Muscle of leg (tissue), 11 donors: Measurements from ENCODE around the gene MEI4. TPM values are rescaled to one million over a fixed set of nuclear protein-coding genes. Genes with fewer than 3 reads are reported as not detected.

Source experiments
- DNase-seq: peaks from one replicate; pipeline ENCODE4 v3.0.0; 2013
- H3K27ac ChIP-seq: one replicate; pipeline ENCODE4 v1.5.1; 2013; ENCODE audit warnings: mild to moderate bottlenecking, low read length, control low read depth
- H3K27me3 ChIP-seq: one replicate; pipeline ENCODE4 v1.6.1; 2013; ENCODE audit warnings: low read length; ENCODE audit not compliant: control insufficient read depth, insufficient read depth
- H3K36me3 ChIP-seq: one replicate; pipeline ENCODE4 v1.6.1; 2013; ENCODE audit warnings: low read length; ENCODE audit not compliant: control insufficient read depth, insufficient read depth
- H3K4me1 ChIP-seq: one replicate; pipeline ENCODE4 v1.6.1; 2013; ENCODE audit warnings: low read length; ENCODE audit not compliant: control insufficient read depth, insufficient read depth
- H3K4me3 ChIP-seq: one replicate; pipeline ENCODE4 v1.5.1; 2013; ENCODE audit warnings: low read length, control low read depth
- H3K9me3 ChIP-seq: replicated peaks from 2 replicates; pipeline ENCODE4 v1.6.1; 2013; ENCODE audit warnings: low read depth, low read length; ENCODE audit not compliant: control insufficient read depth
- WGBS: methylation state at CpG from one replicate; pipeline ENCODE4 v1.1.5; 2013; ENCODE audit warnings: missing lambda C conversion rate; ENCODE audit not compliant: insufficient coverage; 5-methylcytosine and 5-hydroxymethylcytosine counted together
- polyA plus RNA-seq, 8 donors: library from polyadenylated mRNA; unstranded; fragments of 120-200 nt; gene quantifications; one replicate each; pipeline versions ENCODE4 v1.2.1 to v1.2.3, GENCODE V29; 2013; ENCODE audit warnings: inconsistent platforms in 1 of 8, low replicate concordance in 1 of 8; ENCODE audit not compliant: insufficient read length in 8 of 8, insufficient read depth in 1 of 8
- total RNA-seq: library from RNA; stranded (reverse); fragments of 120-200 nt; gene quantifications from one replicate; pipeline ENCODE4 v1.2.4, GENCODE V29; 2013

Gene MEI4
- total and polyA plus RNA-seq, 9 donors, result under 0.01 to 0.08 (median 0.04) TPM; not detected in 2

DNA sequence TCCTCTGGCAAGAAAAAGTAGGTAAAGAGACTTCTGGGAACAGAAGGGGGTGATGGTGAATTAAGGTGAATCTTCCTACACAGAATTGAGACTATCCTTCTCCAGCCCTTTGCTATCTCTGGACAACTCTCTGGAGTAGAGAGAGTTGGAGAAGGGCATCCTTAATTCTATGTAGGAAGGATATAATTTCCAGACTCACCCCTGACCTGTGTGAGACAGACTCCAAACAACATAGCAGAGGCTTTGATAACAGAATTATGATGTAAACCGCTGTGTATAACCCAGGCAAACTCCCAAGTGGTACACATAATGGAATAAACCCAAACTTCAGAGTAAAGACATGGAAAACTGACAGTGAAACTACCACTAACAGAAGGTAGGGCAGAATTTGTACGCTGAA, 186.5 kb downstream of the MEI4 start:
- DNase-seq, result no peak
- H3K9me3 ChIP-seq, result no peaks in the 10 kb centered on the region
- WGBS, result no CpG with 5 or more reads among the region's 2 CpGs

DNA sequence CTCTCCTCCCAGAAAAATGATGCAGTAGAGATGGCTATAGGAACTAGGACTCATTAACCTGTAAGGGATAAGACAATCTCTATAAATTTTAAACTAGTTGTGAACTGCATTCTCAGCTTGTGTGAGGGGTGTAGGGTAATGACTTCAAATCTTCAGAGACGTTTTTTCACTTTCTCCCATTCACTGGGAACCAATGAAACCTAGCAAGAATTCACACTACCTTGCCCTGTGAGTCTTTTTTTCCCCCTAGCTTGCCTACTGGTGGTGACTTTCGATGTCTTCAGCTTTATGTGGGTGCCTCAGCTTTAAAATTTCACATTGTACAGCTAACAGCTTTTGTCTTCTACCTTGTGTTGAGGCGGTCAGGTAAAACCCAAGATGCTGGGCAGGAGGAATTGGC, 192.0 kb downstream of the MEI4 start:
- no peak overlapping the region for H3K27ac ChIP-seq
- no peak for DNase-seq
- peaks cover 2% of the 10 kb centered on the region for H3K9me3 ChIP-seq
- H3K4me3 ChIP-seq, result no peak overlapping the region
- H3K27me3 ChIP-seq, result no peaks in the 10 kb centered on the region
- 100% methylated on average over 1 of the region's 3 CpGs for WGBS
- no peaks in the 10 kb centered on the region for H3K4me1 ChIP-seq
- no peaks in the 10 kb centered on the region for H3K36me3 ChIP-seq

More for the DNA sequence above, 186.5 kb downstream of the MEI4 start:
- Histone ChIP-seq H3K27me3 (no peaks in the 10 kb centered on the region), H3K4me3 (no peak overlapping the region), H3K36me3 (no peaks in the 10 kb centered on the region), H3K4me1 (no peaks in the 10 kb centered on the region), H3K27ac (no peak overlapping the region)

DNA sequence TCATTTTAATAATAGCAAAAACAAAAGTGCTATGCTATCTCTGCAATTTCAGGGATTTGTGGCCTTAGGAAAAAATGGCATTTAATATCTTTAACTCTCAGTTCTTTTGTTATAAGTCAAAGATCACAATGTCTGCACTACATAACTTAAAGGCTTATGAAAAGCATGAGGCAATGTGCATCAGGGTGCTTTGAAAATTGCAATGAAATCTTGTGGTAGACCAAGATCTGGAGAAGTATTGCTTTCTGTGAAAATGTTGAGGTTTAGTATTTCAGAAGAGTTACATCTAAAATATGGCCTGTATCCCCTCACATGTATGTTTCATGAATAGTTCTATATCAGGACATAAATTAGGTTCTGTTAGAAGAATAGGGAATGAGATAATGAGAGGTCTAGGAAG, 200.6 kb downstream of the MEI4 start:
- no peaks in the 10 kb centered on the region for H3K36me3 ChIP-seq
- no peaks in the 10 kb centered on the region for H3K4me1 ChIP-seq
- no peak overlapping the region for H3K27ac ChIP-seq
- DNase-seq, result no peak
- no peaks in the 10 kb centered on the region for H3K27me3 ChIP-seq
- peaks cover 2% of the 10 kb centered on the region for H3K9me3 ChIP-seq
- no peak overlapping the region for H3K4me3 ChIP-seq

DNA sequence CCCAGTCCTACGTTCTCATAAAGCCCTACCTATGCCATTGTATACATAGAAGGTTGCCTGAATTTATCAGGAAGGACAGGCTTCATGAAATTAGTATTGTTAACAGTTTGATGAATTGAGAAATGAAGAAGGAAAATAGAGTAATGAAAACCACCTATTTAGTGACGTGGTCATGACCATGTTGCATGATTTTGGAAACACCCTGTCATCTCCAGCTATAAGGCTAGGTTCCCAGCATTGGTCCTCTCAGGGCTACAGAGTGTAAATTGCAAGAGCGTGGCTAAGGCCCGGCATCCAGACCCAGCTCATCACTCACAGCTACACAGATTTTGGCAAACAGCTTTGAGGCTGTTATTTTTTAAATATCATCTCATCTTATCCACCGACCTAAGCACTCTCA, 203.6 kb downstream of the MEI4 start:
- Histone ChIP-seq H3K4me1 (no peaks in the 10 kb centered on the region), H3K36me3 (no peaks in the 10 kb centered on the region), H3K27me3 (no peaks in the 10 kb centered on the region), H3K4me3 (no peak overlapping the region), H3K27ac (no peak overlapping the region), H3K9me3 (peaks cover 4% of the 10 kb centered on the region)
- no peak for DNase-seq
- 80% methylated on average over 1 of the region's 5 CpGs for WGBS

- no peak overlapping the region for H3K4me3 ChIP-seq
- no peaks in the 10 kb centered on the region for H3K36me3 ChIP-seq
- peaks cover 4% of the 10 kb centered on the region for H3K9me3 ChIP-seq
- H3K4me1 ChIP-seq, result no peaks in the 10 kb centered on the region
- no peak for DNase-seq
- no peaks in the 10 kb centered on the region for H3K27me3 ChIP-seq
- no peak overlapping the region for H3K27ac ChIP-seq
Measured at GRCh38 chr6:77857421-77857820, 204.6 kb downstream of the MEI4 start.

- no peaks in the 10 kb centered on the region for H3K27me3 ChIP-seq
- H3K9me3 ChIP-seq, result no peaks in the 10 kb centered on the region
- no peak overlapping the region for H3K27ac ChIP-seq
- H3K4me1 ChIP-seq, result no peaks in the 10 kb centered on the region
- DNase-seq, result no peak
- H3K4me3 ChIP-seq, result no peak overlapping the region
- H3K36me3 ChIP-seq, result no peaks in the 10 kb centered on the region
- WGBS, result no CpG with 5 or more reads among the region's 2 CpGs
Measured at GRCh38 chr6:77876300-77876699, 223.5 kb downstream of the MEI4 start.

DNA sequence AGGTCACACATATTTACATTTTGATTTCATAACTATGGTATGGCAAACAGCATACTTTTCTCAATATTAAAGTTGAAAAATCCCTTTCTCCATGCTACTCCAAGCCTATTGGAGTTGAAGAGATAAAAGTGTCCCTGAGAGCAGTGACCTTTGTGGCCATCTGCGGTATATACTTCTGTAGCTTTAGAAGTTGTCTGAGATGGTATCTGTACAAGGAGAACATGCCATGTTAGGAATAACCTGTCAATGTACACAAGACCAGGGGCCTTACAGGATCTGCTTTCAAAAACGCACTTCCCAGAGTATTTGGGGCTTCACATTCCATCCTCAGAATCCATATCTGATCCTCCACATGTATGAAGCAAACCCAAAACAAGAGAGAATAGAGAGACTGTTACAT, 226.7 kb downstream of the MEI4 start:
- no peaks in the 10 kb centered on the region for H3K27me3 ChIP-seq
- WGBS, result 100% methylated on average over 1 of the region's 2 CpGs
- no peak for DNase-seq
- no peak overlapping the region for H3K4me3 ChIP-seq
- H3K27ac ChIP-seq, result no peak overlapping the region
- H3K4me1 ChIP-seq, result no peaks in the 10 kb centered on the region
- H3K9me3 ChIP-seq, result peaks cover 2% of the 10 kb centered on the region
- H3K36me3 ChIP-seq, result no peaks in the 10 kb centered on the region

DNA sequence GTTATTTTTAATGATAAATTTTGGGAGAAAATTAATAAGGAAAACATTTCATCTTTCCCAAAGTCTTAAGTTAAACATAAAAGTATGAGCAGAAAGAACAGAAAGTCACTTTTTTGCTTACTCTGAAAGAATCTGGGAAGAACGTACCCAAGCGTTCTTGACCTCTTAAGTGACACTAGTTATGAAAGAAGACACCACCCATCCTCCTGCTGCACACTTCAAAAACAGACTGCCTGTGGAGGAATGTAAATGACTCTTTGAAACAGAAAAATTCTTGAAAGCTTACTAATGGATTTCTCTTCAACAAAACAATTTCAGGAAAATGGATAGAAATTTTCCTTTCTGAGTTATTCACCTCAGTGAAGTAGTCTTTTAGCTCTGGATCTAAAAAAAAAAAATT, 227.7 kb downstream of the MEI4 start:
- Histone ChIP-seq H3K27ac (no peak overlapping the region), H3K4me3 (no peak overlapping the region), H3K4me1 (no peaks in the 10 kb centered on the region), H3K27me3 (no peaks in the 10 kb centered on the region), H3K36me3 (no peaks in the 10 kb centered on the region), H3K9me3 (peaks cover 2% of the 10 kb centered on the region)
- no peak for DNase-seq
- no CpG with 5 or more reads among the region's 2 CpGs for WGBS

DNA sequence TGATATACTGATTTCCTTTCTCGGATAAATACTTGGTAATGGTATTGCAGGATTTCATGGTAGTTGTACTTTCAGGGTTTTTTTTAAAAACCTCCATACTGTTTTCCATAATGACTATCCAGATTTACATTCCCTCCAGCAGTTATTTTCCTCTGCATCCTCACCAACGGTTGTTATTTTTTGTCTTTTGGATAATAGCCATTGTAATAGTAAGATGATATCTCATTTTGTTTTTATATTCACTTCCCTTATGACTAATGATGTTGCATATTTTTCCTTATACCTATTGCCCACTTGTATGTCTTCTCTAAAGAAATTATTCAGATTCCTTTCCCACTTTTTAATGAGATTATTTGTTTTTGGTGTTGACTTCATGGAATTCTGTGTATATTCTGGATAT, 231.0 kb downstream of the MEI4 start:
- H3K9me3 ChIP-seq, result peaks cover 4% of the 10 kb centered on the region
- WGBS, result no CpG with 5 or more reads among the region's 2 CpGs

DNA sequence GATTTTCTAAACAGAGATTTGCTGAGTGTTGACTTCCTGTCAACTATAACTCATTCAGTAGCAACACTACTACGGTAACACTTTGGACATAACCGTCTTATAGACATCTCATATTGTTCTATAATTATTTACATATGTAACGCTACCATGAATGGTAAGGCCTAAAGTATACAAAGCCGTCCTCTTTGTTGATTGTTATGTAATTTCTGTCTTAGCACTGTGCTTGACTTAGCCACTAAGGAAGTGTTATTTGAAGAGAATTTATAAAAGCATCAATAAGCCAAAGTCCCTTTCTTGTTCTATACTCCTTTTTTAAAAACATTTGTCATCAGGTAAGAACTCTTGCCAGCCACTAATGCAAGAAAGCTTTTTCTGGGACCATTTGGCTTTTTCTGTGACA, 240.6 kb downstream of the MEI4 start:
- Histone ChIP-seq H3K4me1 (no peaks in the 10 kb centered on the region), H3K9me3 (peaks cover 22% of the 10 kb centered on the region), H3K27me3 (no peaks in the 10 kb centered on the region), H3K27ac (no peak overlapping the region), H3K4me3 (no peak overlapping the region), H3K36me3 (no peaks in the 10 kb centered on the region)
- DNase-seq, result no peak
- no CpG with 5 or more reads among the region's 4 CpGs for whole genome bisulfite sequencing

More for the DNA sequence above, 231.0 kb downstream of the MEI4 start:
- Histone ChIP-seq H3K27me3 (no peaks in the 10 kb centered on the region), H3K36me3 (no peaks in the 10 kb centered on the region), H3K27ac (no peak overlapping the region), H3K4me1 (no peaks in the 10 kb centered on the region), H3K4me3 (no peak overlapping the region)
- no peak for DNase-seq

DNA sequence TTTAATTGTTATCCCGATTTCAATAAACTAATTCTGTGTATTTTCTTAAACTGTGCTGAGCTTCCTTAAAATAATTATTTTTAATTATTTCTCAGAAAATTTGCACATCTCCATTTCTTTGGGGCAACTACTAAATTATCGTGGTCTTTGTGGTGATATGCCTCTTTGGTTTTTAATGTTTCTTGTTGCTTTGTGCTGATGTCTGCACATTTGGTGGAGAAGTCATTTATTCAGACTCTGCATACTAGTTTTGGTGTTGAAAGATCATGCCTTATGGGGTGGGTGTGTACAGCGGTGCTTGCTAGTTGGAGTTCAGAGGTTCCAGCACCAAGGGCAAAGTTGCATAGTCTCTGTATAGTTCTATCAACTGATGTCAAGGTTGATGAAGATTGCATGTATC, 253.2 kb downstream of the MEI4 start:
- H3K4me1 ChIP-seq, result no peaks in the 10 kb centered on the region
- H3K27me3 ChIP-seq, result no peaks in the 10 kb centered on the region
- no CpG with 5 or more reads among the region's 3 CpGs for WGBS
- no peak overlapping the region for H3K27ac ChIP-seq
- no peaks in the 10 kb centered on the region for H3K36me3 ChIP-seq
- DNase-seq, result no peak
- peaks cover 7% of the 10 kb centered on the region for H3K9me3 ChIP-seq
- no peak overlapping the region for H3K4me3 ChIP-seq
